Ectodermal cell (in vitro differentiated cells): ENCODE measurements around the gene SALL3.

Experiments used
- H3K27ac ChIP-seq: 2 replicates; pipeline ENCODE4 v1.7.0; 2013; ENCODE audit warnings: mild to moderate bottlenecking, low read depth, low read length; ENCODE audit not compliant: insufficient read depth, poor library complexity, severe bottlenecking
- H3K27me3 ChIP-seq: 2 replicates; pipeline ENCODE4 v1.7.0; 2013; ENCODE audit warnings: mild to moderate bottlenecking, low read length; ENCODE audit not compliant: insufficient read depth, control insufficient read depth, poor library complexity, severe bottlenecking
- H3K36me3 ChIP-seq: one replicate; pipeline ENCODE4 v1.7.0; 2013; ENCODE audit warnings: low read length; ENCODE audit not compliant: control insufficient read depth, insufficient read depth
- H3K4me1 ChIP-seq: one replicate; pipeline ENCODE4 v1.7.0; 2013; ENCODE audit warnings: low read length; ENCODE audit not compliant: control insufficient read depth, insufficient read depth
- H3K4me3 ChIP-seq: 2 replicates; pipeline ENCODE4 v1.7.0; 2013; ENCODE audit warnings: low read depth, low read length, control low read depth; ENCODE audit not compliant: insufficient read depth
- H3K9me3 ChIP-seq: 2 replicates; pipeline ENCODE4 v1.7.0; 2013; ENCODE audit warnings: mild to moderate bottlenecking, low read length, moderate library complexity; ENCODE audit not compliant: control insufficient read depth
- WGBS, 2 experiments: methylation state at CpG; one replicate each; pipeline ENCODE4 v1.1.7; 2013; ENCODE audit warnings: missing lambda C conversion rate in 2 of 2; 5-methylcytosine and 5-hydroxymethylcytosine counted together

Gene SALL3

DNA sequence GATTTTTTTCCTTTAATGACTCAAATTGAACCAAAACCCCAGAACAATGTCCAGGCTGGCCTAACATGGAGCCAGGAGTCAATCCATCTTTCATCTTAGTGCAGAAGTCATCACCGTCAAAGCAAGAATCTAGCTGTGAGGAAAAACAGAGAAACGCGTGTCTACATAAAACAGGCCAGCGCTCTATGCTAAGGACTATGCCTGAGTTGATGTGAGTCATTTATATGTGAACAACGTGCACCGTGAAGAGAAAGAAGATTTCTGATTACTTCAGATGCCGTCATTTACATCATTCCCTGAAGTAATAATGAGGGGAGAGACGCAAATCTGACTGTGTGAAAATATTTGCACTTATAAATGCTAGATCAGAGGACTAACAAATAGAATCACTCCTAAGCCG, 34.0 kb upstream of the SALL3 start:
- peaks cover 4% of the 10 kb centered on the region for H3K4me1 ChIP-seq
- no peaks in the 10 kb centered on the region for H3K27me3 ChIP-seq
- H3K27ac ChIP-seq, result no peak overlapping the region
- H3K4me3 ChIP-seq, result no peak overlapping the region
- no peaks in the 10 kb centered on the region for H3K9me3 ChIP-seq
- 95 to 96% methylated on average over 8 of the region's 9 CpGs for WGBS, 2 experiments
- H3K36me3 ChIP-seq, result no peaks in the 10 kb centered on the region

DNA sequence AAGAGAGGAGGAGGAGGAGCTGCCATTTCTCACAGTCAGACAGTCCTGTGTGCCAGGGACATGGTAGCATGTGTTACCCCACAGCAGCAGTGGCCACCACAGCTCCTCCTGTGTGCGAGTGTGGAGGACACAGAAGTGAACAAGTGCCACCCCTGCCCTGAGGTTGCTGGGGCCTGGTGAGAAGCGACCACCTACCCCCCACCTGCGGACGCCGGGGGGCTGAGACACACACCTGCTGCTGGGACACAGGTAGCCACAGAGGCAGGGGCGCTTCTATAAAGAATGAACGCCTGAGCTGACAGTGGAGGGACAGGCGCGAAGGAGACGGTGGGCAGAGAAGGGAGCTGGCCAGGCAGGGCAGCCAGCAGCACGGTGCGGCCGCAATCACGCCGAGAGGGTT, 32.3 kb upstream of the SALL3 start:
- H3K4me3 ChIP-seq, result no peak overlapping the region
- H3K27me3 ChIP-seq, result no peaks in the 10 kb centered on the region

DNA sequence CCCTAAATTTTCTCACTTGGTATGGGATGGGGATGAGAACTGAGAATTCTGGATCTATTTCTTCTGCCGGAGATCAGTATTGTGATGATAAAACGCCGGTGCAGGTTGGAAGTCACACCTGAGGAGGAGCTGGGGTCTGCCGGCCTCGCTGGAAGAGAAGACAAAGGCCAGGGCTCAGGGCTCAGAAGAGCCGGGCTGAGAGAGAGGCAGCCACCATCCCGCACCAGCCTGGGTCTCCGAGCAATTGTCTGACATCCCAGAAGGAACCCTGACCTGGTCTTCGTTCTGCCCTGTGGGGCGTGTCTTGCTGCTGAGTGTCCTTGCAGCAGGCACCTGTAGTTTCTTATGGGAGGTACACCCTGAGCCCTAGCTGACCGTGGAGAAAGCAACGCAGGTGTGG, 31.4 kb upstream of the SALL3 start:
- no peak overlapping the region for H3K4me3 ChIP-seq
- no peaks in the 10 kb centered on the region for H3K9me3 ChIP-seq
- no peaks in the 10 kb centered on the region for H3K27me3 ChIP-seq
- peaks cover 4% of the 10 kb centered on the region for H3K4me1 ChIP-seq
- no peak overlapping the region for H3K27ac ChIP-seq
- no peaks in the 10 kb centered on the region for H3K36me3 ChIP-seq
- 65 to 66% methylated on average over 12 of the region's 12 CpGs for WGBS, 2 experiments

More for the DNA sequence above, 32.3 kb upstream of the SALL3 start:
- H3K9me3 ChIP-seq, result no peaks in the 10 kb centered on the region
- 94 to 97% methylated on average over 15 of the region's 15 CpGs for WGBS, 2 experiments
- no peaks in the 10 kb centered on the region for H3K36me3 ChIP-seq
- H3K27ac ChIP-seq, result no peak overlapping the region
- peaks cover 4% of the 10 kb centered on the region for H3K4me1 ChIP-seq

DNA sequence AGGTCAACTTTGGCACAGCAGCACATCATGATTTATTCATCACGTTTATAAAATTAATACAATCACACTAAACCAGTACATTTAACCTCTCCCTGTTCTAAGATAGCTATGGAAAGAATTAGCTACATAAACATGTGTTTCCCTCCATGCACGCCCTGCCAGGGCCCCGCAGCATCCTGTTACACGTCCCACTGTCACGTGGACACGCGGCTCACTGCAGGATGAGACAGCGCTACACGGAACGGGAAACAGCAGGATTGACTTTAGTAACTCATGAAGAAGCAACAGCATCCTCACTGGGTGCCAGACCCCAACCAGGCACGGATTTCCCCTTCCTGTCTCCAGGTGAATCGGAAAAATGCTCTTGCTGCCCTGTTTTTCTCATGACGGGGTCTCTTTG, 30.9 kb upstream of the SALL3 start:
- H3K4me1 ChIP-seq, result peaks cover 4% of the 10 kb centered on the region
- no peak overlapping the region for H3K4me3 ChIP-seq
- no peaks in the 10 kb centered on the region for H3K9me3 ChIP-seq
- H3K27ac ChIP-seq, result no peak overlapping the region
- WGBS, 2 experiments, result 90 to 94% methylated on average over 13 of the region's 13 CpGs
- no peaks in the 10 kb centered on the region for H3K36me3 ChIP-seq
- no peaks in the 10 kb centered on the region for H3K27me3 ChIP-seq

DNA sequence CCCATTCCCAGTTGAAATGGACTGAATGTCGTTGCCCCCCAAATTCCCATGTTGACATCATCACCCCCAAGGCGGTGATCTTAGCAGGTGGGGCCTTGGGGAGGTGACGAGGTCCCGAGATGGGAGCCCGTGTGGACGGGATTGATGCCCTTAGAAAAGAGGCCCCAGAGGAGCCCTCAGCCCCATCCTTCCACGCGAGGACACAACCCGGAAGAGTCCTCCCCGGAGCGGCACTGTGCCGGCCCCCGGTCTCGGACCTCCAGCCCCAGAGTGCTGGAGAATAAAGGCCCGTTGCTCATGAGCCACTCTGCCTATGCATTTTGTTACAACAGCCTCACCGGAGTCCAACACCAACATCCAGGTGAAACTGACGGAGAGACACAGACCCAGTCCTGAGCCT, 30.4 kb upstream of the SALL3 start:
- no peaks in the 10 kb centered on the region for H3K9me3 ChIP-seq
- H3K27ac ChIP-seq, result no peak overlapping the region
- no peaks in the 10 kb centered on the region for H3K27me3 ChIP-seq
- peaks cover 4% of the 10 kb centered on the region for H3K4me1 ChIP-seq
- WGBS, 2 experiments, result 94 to 95% methylated on average over 17 of the region's 17 CpGs
- no peak overlapping the region for H3K4me3 ChIP-seq
- no peaks in the 10 kb centered on the region for H3K36me3 ChIP-seq

DNA sequence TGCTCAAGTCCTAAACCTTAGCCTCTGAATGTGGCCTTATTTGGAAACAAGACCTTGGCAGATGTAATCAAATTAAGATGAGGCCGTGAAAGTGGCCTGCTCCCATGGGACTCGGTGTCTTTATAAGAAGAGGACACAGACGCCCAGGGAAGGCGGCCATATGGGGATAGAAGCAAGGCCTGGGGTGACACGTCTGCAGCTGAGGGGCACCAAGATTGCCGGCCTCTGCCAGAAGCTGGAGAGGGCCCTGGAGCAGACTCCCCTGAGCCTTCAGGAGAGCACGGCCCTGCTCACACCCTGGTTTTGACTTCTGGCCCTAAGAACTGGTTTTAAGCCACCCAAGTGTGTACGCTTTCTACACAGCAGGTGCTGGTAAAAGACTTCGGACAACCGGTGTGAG, 29.2 kb upstream of the SALL3 start:
- peaks cover 4% of the 10 kb centered on the region for H3K4me1 ChIP-seq
- WGBS, 2 experiments, result 85 to 86% methylated on average over 10 of the region's 10 CpGs

DNA sequence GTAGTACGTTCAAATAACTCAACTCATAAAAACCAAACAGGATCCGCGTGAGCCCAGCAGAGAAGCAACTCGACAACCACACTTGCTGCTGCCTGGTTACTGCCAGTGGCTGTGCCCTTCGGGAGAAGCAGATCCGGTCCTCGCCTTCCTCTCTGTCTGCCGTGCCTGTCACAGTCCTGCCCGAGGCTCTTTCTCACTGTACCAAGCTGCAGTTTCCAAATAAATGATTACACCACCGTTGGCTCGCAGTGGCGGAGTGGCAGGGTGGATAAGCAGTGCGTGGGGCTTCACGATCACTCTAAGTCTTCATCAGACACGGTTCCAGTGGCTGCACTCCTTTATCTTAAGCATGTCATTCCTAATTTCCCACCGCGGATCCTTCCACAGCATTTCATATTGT, 26.1 kb upstream of the SALL3 start:
- Histone ChIP-seq H3K36me3 (no peaks in the 10 kb centered on the region), H3K4me1 (no peaks in the 10 kb centered on the region), H3K27me3 (no peaks in the 10 kb centered on the region), H3K4me3 (no peak overlapping the region), H3K9me3 (no peaks in the 10 kb centered on the region), H3K27ac (no peak overlapping the region)
- WGBS, 2 experiments, result 87 to 89% methylated on average over 17 of the region's 17 CpGs

More for the DNA sequence above, 29.2 kb upstream of the SALL3 start:
- no peaks in the 10 kb centered on the region for H3K36me3 ChIP-seq
- H3K27ac ChIP-seq, result no peak overlapping the region
- no peaks in the 10 kb centered on the region for H3K27me3 ChIP-seq
- H3K9me3 ChIP-seq, result no peaks in the 10 kb centered on the region
- no peak overlapping the region for H3K4me3 ChIP-seq

DNA sequence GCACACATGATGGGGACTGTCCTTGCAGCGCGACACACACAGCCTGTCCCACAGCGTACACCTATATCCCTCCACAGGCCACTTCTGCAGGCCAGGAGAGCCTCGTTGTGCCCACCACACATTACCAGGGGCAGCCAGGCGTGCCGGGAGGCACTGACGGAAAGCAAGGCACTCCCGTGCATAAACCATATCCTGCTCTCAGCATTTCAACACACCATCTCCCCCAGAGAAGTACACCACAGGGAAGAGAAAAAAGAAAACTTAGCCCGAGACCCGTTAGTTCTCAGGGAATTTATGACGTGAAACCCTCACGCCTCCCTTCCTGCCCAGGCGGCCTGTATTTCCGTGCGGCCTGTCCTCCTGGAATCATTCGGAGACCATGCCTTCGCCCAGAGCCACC, 24.6 kb upstream of the SALL3 start:
- Histone ChIP-seq H3K9me3 (no peaks in the 10 kb centered on the region), H3K4me1 (no peaks in the 10 kb centered on the region), H3K4me3 (no peak overlapping the region), H3K36me3 (no peaks in the 10 kb centered on the region), H3K27ac (no peak overlapping the region), H3K27me3 (no peaks in the 10 kb centered on the region)
- 94 to 96% methylated on average over 17 of the region's 17 CpGs for WGBS, 2 experiments

DNA sequence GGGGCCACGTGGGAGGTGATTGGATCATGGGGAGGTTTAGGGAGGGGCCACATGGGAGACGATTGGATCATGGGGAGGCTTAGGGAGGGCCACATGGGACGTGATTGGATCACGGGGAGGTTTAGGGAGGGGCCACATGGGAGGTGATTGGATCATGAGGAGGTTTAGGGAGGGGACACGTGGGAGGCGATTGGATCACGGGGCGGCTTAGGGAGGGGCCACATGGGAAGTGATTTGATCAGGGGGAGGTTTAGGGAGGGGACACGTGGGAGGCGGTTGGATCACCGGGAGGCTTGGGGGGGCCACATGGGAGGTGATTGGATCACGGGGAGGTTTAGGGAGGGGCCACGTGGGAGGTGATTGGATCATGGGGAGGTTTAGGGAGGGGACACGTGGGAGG, 22.5 kb upstream of the SALL3 start:
- Histone ChIP-seq H3K4me3 (no peak overlapping the region), H3K27me3 (no peaks in the 10 kb centered on the region), H3K4me1 (no peaks in the 10 kb centered on the region), H3K9me3 (no peaks in the 10 kb centered on the region), H3K27ac (no peak overlapping the region), H3K36me3 (no peaks in the 10 kb centered on the region)
- WGBS, 2 experiments, result 96% methylated on average over 14 of the region's 14 CpGs

DNA sequence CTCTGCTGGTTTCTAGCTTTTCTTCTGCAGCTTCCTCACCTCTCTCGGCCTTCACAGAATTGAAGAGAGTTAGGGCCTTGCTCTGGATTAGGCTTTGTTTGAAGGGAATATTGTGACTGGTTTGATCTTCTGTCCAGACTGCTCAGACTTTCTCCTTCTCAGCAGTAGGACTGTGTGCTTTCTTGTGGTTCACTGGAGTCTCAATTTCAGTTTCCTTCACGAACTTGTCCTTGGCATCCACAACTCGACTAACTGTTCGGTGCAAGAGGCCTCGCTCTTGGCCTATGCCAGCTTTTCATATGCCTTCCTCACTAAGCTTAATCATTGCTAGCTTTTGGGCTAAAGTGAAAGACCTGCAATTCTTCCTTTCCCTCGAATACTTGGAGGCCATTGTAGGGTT, 18.9 kb upstream of the SALL3 start:
- H3K4me1 ChIP-seq, result no peaks in the 10 kb centered on the region
- WGBS, 2 experiments, result 94 to 96% methylated on average over 6 of the region's 6 CpGs
- H3K27me3 ChIP-seq, result no peaks in the 10 kb centered on the region
- no peak overlapping the region for H3K27ac ChIP-seq
- H3K4me3 ChIP-seq, result no peak overlapping the region
- H3K36me3 ChIP-seq, result no peaks in the 10 kb centered on the region
- H3K9me3 ChIP-seq, result no peaks in the 10 kb centered on the region

DNA sequence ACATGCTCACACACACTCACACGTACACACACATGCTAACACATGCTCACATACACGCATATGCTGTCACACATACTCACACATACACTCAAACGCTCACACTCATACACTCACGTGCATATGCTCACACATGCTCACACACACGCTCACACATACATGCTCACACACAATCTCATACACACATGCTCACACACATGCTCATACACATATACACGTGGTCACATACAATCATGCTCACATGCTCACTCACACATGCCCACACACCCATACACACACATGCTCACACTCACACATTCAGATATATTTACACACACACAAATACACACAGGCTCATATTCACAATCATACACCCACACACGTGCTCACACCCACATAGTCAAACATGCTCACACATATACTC, 17.5 kb upstream of the SALL3 start:
- Histone ChIP-seq H3K27me3 (no peaks in the 10 kb centered on the region), H3K9me3 (no peaks in the 10 kb centered on the region)
- 77 to 78% methylated on average over 7 of the region's 7 CpGs for WGBS, 2 experiments

More for the DNA sequence above, 17.5 kb upstream of the SALL3 start:
- Histone ChIP-seq H3K4me1 (no peaks in the 10 kb centered on the region), H3K27ac (no peak overlapping the region), H3K36me3 (no peaks in the 10 kb centered on the region), H3K4me3 (no peak overlapping the region)
